WTC11 (cell line): ENCODE results near the gene BEND5. TPM values are rescaled to one million over a fixed set of nuclear protein-coding genes. Genes with fewer than 3 reads are reported as not detected.

Experiments used
- ATAC-seq: fragments of 200-7000 bp; cut with Tn5 transposase; 2 replicates; pipeline ENCODE4 v1.10.0; 2021; ENCODE audit warnings: mild to moderate bottlenecking, moderate library complexity
- CTCF ChIA-PET: fragments of 300-600 bp; sonication (Branson Sonifier 250); formaldehyde crosslinking; loops from one replicate; lab custom pipeline; 2021; ENCODE audit warnings: antibody characterized with exemption; lab: Charles Lee
- POLR2A ChIA-PET: fragments of 350-600 bp; sonication (Branson Sonifier 250); formaldehyde crosslinking; loops from one replicate; lab custom pipeline; 2021; ENCODE audit warnings: antibody characterized with exemption; lab: Charles Lee
- DNase-seq: peaks from one replicate; pipeline ENCODE4 v3.0.0; 2021; ENCODE audit warnings: low spot score
- H3K27ac Mint-ChIP-seq: 2 replicates; pipeline ENCODE4 v1.8.0; 2021; ENCODE audit warnings: mixed read lengths
- H3K27me3 Mint-ChIP-seq: 2 replicates; pipeline ENCODE4 v1.8.0; 2021; ENCODE audit warnings: low read depth, mild to moderate bottlenecking, moderate library complexity, mixed read lengths
- H3K36me3 Mint-ChIP-seq: 2 replicates; pipeline ENCODE4 v1.8.0; 2021; ENCODE audit warnings: mixed read lengths
- H3K4me1 Mint-ChIP-seq: 2 replicates; pipeline ENCODE4 v1.8.0; 2022; ENCODE audit warnings: mixed read lengths
- H3K4me3 Mint-ChIP-seq: 2 replicates; pipeline ENCODE4 v1.8.0; 2021; ENCODE audit warnings: mild to moderate bottlenecking, moderate library complexity, mixed read lengths
- H3K9me3 Mint-ChIP-seq: 2 replicates; pipeline ENCODE4 v1.8.0; 2021; ENCODE audit warnings: mixed read lengths
- CBFB ChIP-seq: sonication (generic); formaldehyde crosslinking; IDR thresholded peaks from 2 replicates; pipeline ENCODE4 v1.8.1; 2022; ENCODE audit warnings: mild to moderate bottlenecking, low read depth, missing genetic modification reagents
- ESRRA ChIP-seq: sonication (generic); formaldehyde crosslinking; IDR thresholded peaks from 2 replicates; pipeline ENCODE4 v1.8.1; 2022; ENCODE audit warnings: mild to moderate bottlenecking, missing genetic modification reagents, borderline replicate concordance
- FOXJ3 ChIP-seq: sonication (generic); formaldehyde crosslinking; IDR thresholded peaks from 2 replicates; pipeline ENCODE4 v1.9.0; 2021; ENCODE audit warnings: missing genetic modification reagents, mild to moderate bottlenecking, borderline replicate concordance
- FOXP1 ChIP-seq: sonication (generic); formaldehyde crosslinking; IDR thresholded peaks from 2 replicates; pipeline ENCODE4 v1.8.0; 2022; ENCODE audit warnings: missing genetic modification reagents, mild to moderate bottlenecking, moderate library complexity, borderline replicate concordance
- IRF2 ChIP-seq: sonication (generic); formaldehyde crosslinking; IDR thresholded peaks from 2 replicates; pipeline ENCODE4 v1.8.0; 2022; ENCODE audit warnings: low read depth, missing genetic modification reagents, borderline replicate concordance
- SP1 ChIP-seq: sonication (generic); formaldehyde crosslinking; conservative IDR thresholded peaks from 2 replicates; pipeline ENCODE4 v1.8.1; 2022; ENCODE audit warnings: missing genetic modification reagents
- TCF7 ChIP-seq: sonication (generic); formaldehyde crosslinking; IDR thresholded peaks from 2 replicates; pipeline ENCODE4 v1.8.0; 2022; ENCODE audit warnings: mild to moderate bottlenecking, low read depth, missing genetic modification reagents, moderate library complexity
- ZNF219 ChIP-seq: sonication (generic); formaldehyde crosslinking; IDR thresholded peaks from 2 replicates; pipeline ENCODE4 v1.8.0; 2023; ENCODE audit warnings: missing genetic modification reagents, mild to moderate bottlenecking, borderline replicate concordance
- ZNF263 ChIP-seq: sonication (generic); formaldehyde crosslinking; IDR thresholded peaks from 2 replicates; pipeline ENCODE4 v1.8.1; 2022; ENCODE audit warnings: low read depth, mild to moderate bottlenecking, moderate library complexity, missing genetic modification reagents
- ZNF416 ChIP-seq: fragments of 250-450 bp; sonication (Bioruptor Pico); IDR thresholded peaks from 2 replicates; pipeline ENCODE4 v1.9.0; 2021; ENCODE audit warnings: mild to moderate bottlenecking, inconsistent platforms
- ZNF423 ChIP-seq: fragments of 250-450 bp; sonication (Bioruptor Pico); IDR thresholded peaks from 2 replicates; pipeline ENCODE4 v2.1.2; 2022; ENCODE audit warnings: mild to moderate bottlenecking, moderate library complexity
- total RNA-seq: library from RNA; stranded (reverse); gene quantifications from 3 replicates; pipeline ENCODE4 v1.2.3, GENCODE V29; 2021
- TF ChIP-seq, protein P1 (sequence below): fragments of 250-450 bp; sonication (Bioruptor Pico); conservative IDR thresholded peaks from 2 replicates; pipeline ENCODE4 v1.9.0; 2021; ENCODE audit warnings: mild to moderate bottlenecking
- TF ChIP-seq, protein P2 (sequence below): fragments of 200-600 bp; IDR thresholded peaks from 2 replicates; pipeline ENCODE4 v1.8.0; 2022; ENCODE audit warnings: antibody characterized with exemption
- TF ChIP-seq, protein P3 (sequence below): fragments of 250-450 bp; sonication (Bioruptor Pico); IDR thresholded peaks from 2 replicates; pipeline ENCODE4 v1.9.0; 2021; ENCODE audit warnings: mild to moderate bottlenecking
- TF ChIP-seq, protein P4 (sequence below): fragments of 250-450 bp; sonication (Bioruptor Pico); IDR thresholded peaks from 2 replicates; pipeline ENCODE4 v2.1.2; 2022; ENCODE audit warnings: mild to moderate bottlenecking, moderate library complexity
- TF ChIP-seq, protein P5 (sequence below): fragments of 250-450 bp; sonication (Bioruptor Pico); IDR thresholded peaks from 2 replicates; pipeline ENCODE4 v1.9.0; 2021; ENCODE audit warnings: moderate library complexity, mild to moderate bottlenecking, inconsistent platforms, borderline replicate concordance
- TF ChIP-seq, protein P6 (sequence below): sonication (generic); formaldehyde crosslinking; IDR thresholded peaks from 2 replicates; pipeline ENCODE4 v1.8.1; 2022; ENCODE audit warnings: missing genetic modification reagents, borderline replicate concordance

Gene BEND5
- total RNA-seq, 1 experiment from 2014 or later: 4.9 TPM

GRCh38 chr1:48739091-48739490 is 37.6 kb downstream of the BEND5 start:
- ATAC-seq (no peak), DNase-seq (no peak)
- no peaks in the 10 kb centered on the region for H3K9me3 Mint-ChIP-seq
- no peak overlapping the region for H3K4me3 Mint-ChIP-seq
- ChIA-PET POLR2A (no interaction called here), CTCF (no interaction called here)
- H3K4me1 Mint-ChIP-seq: peaks cover 22% of the 10 kb centered on the region
- TF ChIP-seq FOXJ3 (no peak), ZNF416 (no peak), ESRRA (no peak), CBFB (CRISPR knock-in tag) (no peak), ZNF423 (CRISPR knock-in tag) (no peak)
- TF ChIP-seq, protein P1, sequence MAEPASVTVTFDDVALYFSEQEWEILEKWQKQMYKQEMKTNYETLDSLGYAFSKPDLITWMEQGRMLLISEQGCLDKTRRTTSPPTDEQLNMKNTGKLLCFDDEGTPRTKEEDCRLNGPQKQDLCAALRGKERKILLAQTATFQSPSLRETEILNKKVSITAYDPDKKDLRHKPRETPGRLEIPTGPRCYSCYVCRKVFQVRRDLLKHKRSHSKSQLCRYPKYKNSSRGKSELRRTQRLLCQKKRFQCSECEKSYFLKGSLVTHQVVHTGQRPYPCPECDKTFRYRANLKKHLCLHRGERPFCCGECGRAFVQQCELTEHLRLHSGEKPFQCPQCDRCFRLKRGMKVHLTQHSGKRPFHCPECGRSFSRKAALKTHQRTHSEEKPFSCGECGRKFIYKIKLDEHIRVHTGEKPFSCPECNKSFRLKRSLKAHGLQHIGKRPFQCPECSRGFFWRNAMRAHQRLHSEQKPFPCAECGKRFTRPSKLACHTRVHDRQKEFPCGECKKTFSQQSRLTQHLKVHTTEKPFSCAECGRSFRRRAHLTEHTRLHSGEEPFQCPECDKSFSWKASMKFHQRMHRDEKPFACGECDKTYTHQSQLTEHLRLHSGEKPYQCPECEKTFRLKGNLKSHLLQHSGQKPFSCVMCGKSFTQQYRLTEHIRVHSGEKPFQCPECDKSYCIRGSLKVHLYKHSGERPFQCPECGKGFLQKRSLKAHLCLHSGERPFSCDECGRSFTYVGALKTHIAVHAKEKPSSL: no peak
- TF ChIP-seq, protein P2, sequence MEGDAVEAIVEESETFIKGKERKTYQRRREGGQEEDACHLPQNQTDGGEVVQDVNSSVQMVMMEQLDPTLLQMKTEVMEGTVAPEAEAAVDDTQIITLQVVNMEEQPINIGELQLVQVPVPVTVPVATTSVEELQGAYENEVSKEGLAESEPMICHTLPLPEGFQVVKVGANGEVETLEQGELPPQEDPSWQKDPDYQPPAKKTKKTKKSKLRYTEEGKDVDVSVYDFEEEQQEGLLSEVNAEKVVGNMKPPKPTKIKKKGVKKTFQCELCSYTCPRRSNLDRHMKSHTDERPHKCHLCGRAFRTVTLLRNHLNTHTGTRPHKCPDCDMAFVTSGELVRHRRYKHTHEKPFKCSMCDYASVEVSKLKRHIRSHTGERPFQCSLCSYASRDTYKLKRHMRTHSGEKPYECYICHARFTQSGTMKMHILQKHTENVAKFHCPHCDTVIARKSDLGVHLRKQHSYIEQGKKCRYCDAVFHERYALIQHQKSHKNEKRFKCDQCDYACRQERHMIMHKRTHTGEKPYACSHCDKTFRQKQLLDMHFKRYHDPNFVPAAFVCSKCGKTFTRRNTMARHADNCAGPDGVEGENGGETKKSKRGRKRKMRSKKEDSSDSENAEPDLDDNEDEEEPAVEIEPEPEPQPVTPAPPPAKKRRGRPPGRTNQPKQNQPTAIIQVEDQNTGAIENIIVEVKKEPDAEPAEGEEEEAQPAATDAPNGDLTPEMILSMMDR: no peak
- TF ChIP-seq, protein P3, sequence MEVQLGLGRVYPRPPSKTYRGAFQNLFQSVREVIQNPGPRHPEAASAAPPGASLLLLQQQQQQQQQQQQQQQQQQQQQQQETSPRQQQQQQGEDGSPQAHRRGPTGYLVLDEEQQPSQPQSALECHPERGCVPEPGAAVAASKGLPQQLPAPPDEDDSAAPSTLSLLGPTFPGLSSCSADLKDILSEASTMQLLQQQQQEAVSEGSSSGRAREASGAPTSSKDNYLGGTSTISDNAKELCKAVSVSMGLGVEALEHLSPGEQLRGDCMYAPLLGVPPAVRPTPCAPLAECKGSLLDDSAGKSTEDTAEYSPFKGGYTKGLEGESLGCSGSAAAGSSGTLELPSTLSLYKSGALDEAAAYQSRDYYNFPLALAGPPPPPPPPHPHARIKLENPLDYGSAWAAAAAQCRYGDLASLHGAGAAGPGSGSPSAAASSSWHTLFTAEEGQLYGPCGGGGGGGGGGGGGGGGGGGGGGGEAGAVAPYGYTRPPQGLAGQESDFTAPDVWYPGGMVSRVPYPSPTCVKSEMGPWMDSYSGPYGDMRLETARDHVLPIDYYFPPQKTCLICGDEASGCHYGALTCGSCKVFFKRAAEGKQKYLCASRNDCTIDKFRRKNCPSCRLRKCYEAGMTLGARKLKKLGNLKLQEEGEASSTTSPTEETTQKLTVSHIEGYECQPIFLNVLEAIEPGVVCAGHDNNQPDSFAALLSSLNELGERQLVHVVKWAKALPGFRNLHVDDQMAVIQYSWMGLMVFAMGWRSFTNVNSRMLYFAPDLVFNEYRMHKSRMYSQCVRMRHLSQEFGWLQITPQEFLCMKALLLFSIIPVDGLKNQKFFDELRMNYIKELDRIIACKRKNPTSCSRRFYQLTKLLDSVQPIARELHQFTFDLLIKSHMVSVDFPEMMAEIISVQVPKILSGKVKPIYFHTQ (CRISPR knock-in tag): no peak
- no peaks in the 10 kb centered on the region for H3K27me3 Mint-ChIP-seq
- peaks cover 11% of the 10 kb centered on the region; the same call in 1 of the 2 replicates for H3K36me3 Mint-ChIP-seq
- H3K27ac Mint-ChIP-seq: no peak overlapping the region

- Mint-ChIP-seq H3K27ac (no peak overlapping the region), H3K4me1 (peaks cover 19% of the 10 kb centered on the region), H3K9me3 (no peaks in the 10 kb centered on the region), H3K36me3 (peaks cover 11% of the 10 kb centered on the region), H3K27me3 (no peaks in the 10 kb centered on the region), H3K4me3 (no peak overlapping the region)
- POLR2A ChIA-PET: no interaction called here
- ATAC-seq: no peak
- DNase-seq: no peak
- CTCF ChIA-PET: interaction anchor here (1.4 kb wide), 1 partner anchor 166 kb away, joined by 6 read pairs; no protein-coding TSS in a partner anchor
- TF ChIP-seq, protein P1: no peak
- no peak for TF ChIP-seq ZNF423 (CRISPR knock-in tag)
- TF ChIP-seq, protein P4, sequence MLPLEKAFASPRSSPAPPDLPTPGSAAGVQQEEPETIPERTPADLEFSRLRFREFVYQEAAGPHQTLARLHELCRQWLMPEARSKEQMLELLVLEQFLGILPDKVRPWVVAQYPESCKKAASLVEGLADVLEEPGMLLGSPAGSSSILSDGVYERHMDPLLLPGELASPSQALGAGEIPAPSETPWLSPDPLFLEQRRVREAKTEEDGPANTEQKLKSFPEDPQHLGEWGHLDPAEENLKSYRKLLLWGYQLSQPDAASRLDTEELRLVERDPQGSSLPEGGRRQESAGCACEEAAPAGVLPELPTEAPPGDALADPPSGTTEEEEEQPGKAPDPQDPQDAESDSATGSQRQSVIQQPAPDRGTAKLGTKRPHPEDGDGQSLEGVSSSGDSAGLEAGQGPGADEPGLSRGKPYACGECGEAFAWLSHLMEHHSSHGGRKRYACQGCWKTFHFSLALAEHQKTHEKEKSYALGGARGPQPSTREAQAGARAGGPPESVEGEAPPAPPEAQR (CRISPR knock-in tag): no peak
- no peak for TF ChIP-seq IRF2 (CRISPR knock-in tag)
- no peak for TF ChIP-seq SP1 (CRISPR knock-in tag)
- TF ChIP-seq, protein P5, sequence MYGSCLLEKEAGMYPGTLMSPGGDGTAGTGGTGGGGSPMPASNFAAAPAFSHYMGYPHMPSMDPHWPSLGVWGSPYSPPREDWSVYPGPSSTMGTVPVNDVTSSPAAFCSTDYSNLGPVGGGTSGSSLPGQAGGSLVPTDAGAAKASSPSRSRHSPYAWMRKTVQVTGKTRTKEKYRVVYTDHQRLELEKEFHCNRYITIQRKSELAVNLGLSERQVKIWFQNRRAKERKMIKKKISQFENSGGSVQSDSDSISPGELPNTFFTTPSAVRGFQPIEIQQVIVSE (CRISPR knock-in tag): no peak
- TF ChIP-seq FOXP1 (CRISPR knock-in tag): no peak
- TF ChIP-seq ZNF263 (CRISPR knock-in tag): no peak
- TF ChIP-seq, protein P2: no peak
- no peak for TF ChIP-seq ZNF219 (CRISPR knock-in tag)
- TF ChIP-seq, protein P6, sequence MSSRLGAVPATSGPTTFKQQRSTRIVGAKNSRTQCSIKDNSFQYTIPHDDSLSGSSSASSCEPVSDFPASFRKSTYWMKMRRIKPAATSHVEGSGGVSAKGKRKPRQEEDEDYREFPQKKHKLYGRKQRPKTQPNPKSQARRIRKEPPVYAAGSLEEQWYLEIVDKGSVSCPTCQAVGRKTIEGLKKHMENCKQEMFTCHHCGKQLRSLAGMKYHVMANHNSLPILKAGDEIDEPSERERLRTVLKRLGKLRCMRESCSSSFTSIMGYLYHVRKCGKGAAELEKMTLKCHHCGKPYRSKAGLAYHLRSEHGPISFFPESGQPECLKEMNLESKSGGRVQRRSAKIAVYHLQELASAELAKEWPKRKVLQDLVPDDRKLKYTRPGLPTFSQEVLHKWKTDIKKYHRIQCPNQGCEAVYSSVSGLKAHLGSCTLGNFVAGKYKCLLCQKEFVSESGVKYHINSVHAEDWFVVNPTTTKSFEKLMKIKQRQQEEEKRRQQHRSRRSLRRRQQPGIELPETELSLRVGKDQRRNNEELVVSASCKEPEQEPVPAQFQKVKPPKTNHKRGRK: no peak
- no peak for TF ChIP-seq TCF7 (CRISPR knock-in tag)
Observed at GRCh38 chr1:48738356-48738755, 38.3 kb downstream of the BEND5 start.
